ENCODE data around the gene BORCS5. TPM values are rescaled to one million over a fixed set of nuclear protein-coding genes. Genes with fewer than 3 reads are reported as not detected.

Gene BORCS5
- total RNA-seq, 2 donors from 2014 or later: 5.6 to 18.4 TPM

DNA sequence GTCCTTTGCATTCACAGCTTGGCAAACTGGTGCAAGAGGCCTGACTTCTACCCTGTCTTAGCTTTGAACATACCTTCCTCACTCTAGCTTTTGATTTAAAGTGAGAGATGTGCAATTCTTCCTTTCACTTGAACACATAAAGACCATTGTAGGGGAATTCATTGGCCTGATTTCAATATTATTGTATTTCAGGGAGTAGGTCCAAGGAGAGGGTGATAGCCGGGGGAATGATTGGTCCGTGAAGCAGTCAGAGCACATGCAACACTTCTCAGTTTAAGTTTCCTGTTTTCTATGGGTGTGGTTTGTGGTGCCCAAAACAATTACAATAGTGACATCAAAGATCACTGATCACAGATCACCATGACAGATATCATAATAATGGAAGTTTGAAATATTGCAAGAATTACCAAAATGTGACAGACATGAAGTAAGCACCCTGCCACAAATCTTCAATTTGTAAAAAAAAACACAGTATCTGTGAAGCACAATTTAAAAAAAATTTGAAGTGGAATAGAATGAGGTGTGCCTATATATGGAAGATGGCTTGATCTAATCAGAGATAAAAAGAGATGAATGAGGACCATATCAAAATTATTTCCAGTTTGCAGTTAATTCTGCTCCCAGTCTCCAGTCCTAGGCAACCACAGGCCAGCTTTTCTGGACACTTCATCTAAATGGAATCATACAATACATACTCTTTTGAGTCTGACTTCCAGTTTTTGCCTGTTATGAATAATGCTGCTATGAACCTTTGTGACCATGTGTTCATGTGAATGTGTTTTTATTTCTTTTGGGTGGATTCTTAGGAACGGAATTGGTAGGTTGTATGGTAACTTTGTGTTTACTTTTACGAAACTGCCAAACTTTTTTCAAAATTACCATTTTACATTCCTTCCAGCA is 23.2 kb downstream of the BORCS5 start:
- TF ChIP-seq, protein P1, sequence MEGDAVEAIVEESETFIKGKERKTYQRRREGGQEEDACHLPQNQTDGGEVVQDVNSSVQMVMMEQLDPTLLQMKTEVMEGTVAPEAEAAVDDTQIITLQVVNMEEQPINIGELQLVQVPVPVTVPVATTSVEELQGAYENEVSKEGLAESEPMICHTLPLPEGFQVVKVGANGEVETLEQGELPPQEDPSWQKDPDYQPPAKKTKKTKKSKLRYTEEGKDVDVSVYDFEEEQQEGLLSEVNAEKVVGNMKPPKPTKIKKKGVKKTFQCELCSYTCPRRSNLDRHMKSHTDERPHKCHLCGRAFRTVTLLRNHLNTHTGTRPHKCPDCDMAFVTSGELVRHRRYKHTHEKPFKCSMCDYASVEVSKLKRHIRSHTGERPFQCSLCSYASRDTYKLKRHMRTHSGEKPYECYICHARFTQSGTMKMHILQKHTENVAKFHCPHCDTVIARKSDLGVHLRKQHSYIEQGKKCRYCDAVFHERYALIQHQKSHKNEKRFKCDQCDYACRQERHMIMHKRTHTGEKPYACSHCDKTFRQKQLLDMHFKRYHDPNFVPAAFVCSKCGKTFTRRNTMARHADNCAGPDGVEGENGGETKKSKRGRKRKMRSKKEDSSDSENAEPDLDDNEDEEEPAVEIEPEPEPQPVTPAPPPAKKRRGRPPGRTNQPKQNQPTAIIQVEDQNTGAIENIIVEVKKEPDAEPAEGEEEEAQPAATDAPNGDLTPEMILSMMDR (IDR thresholded peaks at IDR 0.05): no peak
- TF ChIP-seq POLR2A (IDR thresholded peaks at IDR 0.05): no peak
- peaks cover 22% of the 10 kb centered on the region for H3K4me1 ChIP-seq
- H3K36me3 ChIP-seq (replicated peaks in 1 of 2; ENCODE audit: insufficient read depth in 1 of 2, low read depth in 2 of 2): no peaks in the 10 kb centered on the region
- ATAC-seq: no peak
- 57 to 58% methylated on average over 4 of the region's 4 CpGs for WGBS, 2 donors
- no peaks in the 10 kb centered on the region for H3K9me3 ChIP-seq
- H3K4me3 ChIP-seq: no peak overlapping the region
- peak overlapping the region in 2 of 4 donors; percentile 7 to 31 for H3K27ac ChIP-seq
- DNase-seq: no peak
- intact Hi-C loops (cut with DNase I): loop anchor here (10.0 kb wide), 1 partner anchor 325 kb away; no protein-coding TSS in a partner anchor
- H3K27me3 ChIP-seq: no peaks in the 10 kb centered on the region

GRCh38 chr12:12380949-12381593 is 24.2 kb downstream of the BORCS5 start:
- Histone ChIP-seq H3K4me3 (no peak overlapping the region), H3K4me1 (peaks cover 24% of the 10 kb centered on the region), H3K9me3 (no peaks in the 10 kb centered on the region), H3K36me3 (replicated peaks in 1 of 2; ENCODE audit: insufficient read depth in 1 of 2, low read depth in 2 of 2) (no peaks in the 10 kb centered on the region), H3K27ac (no peak overlapping the region), H3K27me3 (no peaks in the 10 kb centered on the region)
- ATAC-seq (no peak), DNase-seq (no peak)
- intact Hi-C loops (cut with DNase I): no loop called here
- WGBS, 2 donors: 88 to 90% methylated on average over 6 of the region's 6 CpGs
- TF ChIP-seq, protein P1 (IDR thresholded peaks at IDR 0.05): no peak
- TF ChIP-seq POLR2A (IDR thresholded peaks at IDR 0.05): no peak

DNA sequence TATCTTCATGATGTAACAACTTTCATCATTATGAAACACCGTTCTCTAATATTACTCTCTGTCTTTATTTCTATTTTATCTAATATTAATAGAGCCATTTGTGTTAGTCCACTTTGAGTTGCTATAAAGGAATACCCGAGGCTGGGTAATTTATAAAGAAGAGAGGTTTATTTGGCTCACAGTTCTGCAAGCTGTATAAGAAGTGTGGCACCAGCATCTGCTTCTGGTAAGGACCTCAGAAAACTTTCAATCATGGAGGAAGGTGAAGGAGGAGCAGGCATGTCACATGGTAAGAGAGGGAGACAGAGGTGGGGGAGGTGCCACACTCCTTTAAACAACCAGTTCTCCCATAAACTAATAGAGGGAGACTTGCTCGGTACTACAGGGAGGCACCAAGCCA is 25.1 kb downstream of the BORCS5 start:
- WGBS, 2 donors: 93 to 95% methylated on average over 3 of the region's 3 CpGs
- H3K27ac ChIP-seq: no peak overlapping the region
- no peak overlapping the region for H3K4me3 ChIP-seq
- no peaks in the 10 kb centered on the region for H3K36me3 ChIP-seq (replicated peaks in 1 of 2; ENCODE audit: insufficient read depth in 1 of 2, low read depth in 2 of 2)
- intact Hi-C loops (cut with DNase I): no loop called here
- no peaks in the 10 kb centered on the region for H3K9me3 ChIP-seq
- no peaks in the 10 kb centered on the region for H3K27me3 ChIP-seq
- ATAC-seq: no peak
- TF ChIP-seq, protein P1 (IDR thresholded peaks at IDR 0.05): no peak
- TF ChIP-seq POLR2A (IDR thresholded peaks at IDR 0.05): no peak
- H3K4me1 ChIP-seq: peaks cover 24% of the 10 kb centered on the region
- no peak for DNase-seq

DNA sequence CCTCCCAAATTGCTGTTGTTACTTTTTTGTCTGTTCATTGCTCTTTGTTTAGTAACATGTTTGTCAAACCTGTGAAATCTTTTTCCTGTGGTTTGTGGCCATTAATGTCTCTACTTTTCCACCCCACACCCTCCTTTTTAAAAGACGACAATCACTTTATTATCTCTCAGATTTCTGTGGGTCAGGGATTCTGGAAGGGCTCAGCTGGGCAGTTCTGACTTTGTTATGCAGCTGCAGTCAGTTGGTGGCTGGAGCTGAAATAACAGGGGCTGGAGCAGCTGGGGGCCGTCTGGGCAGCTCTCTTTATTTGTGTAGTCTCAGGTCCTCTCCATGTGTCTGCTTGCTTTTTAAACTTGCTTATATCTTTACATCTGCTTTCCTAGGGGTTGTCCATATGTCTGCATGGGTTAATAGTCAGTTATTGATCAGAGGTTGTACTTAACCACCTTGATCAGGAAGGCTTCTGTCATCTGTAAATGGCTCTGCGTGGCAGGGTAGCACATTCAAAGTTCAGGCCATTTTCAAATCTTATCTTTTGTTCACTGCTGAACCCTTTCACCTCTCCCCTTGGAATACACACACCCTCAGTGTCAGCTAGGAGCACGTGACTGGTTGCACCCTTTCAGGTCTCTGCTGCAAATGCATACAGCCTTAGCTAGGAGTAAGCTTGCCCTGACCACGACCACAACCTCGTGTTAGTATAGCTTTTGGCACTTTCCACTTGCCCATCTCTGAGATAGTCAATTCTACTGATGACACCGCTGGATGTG is 27.9 kb downstream of the BORCS5 start:
- 49 to 73% methylated on average over 7 of the region's 7 CpGs for WGBS, 2 donors
- intact Hi-C loops (cut with DNase I): no loop called here

More for the DNA sequence above, 27.9 kb downstream of the BORCS5 start:
- no peak overlapping the region for H3K27ac ChIP-seq
- no peaks in the 10 kb centered on the region for H3K36me3 ChIP-seq (replicated peaks in 1 of 2; ENCODE audit: insufficient read depth in 1 of 2, low read depth in 2 of 2)
- no peaks in the 10 kb centered on the region for H3K9me3 ChIP-seq
- no peak overlapping the region for H3K4me3 ChIP-seq
- H3K4me1 ChIP-seq: peaks cover 21% of the 10 kb centered on the region
- H3K27me3 ChIP-seq: no peaks in the 10 kb centered on the region
- TF ChIP-seq, protein P1 (IDR thresholded peaks at IDR 0.05): no peak
- TF ChIP-seq POLR2A (IDR thresholded peaks at IDR 0.05): no peak
- ATAC-seq (no peak), DNase-seq (no peak)

Data from body of pancreas (tissue), 4 donors.